IPS-18c (cell line): ENCODE measurements around the gene FANCM.
"Not testable (repeated sequence)": the region's sequence is repeated elsewhere in the genome, so short reads cannot be mapped to it uniquely, and the experiment has no call there.

ENCODE experiments used
- H3K4me3 ChIP-seq: 2 replicates; pipeline ENCODE4 v1.7.0; 2013; ENCODE audit warnings: low read depth, mild to moderate bottlenecking, low read length, moderate library complexity; ENCODE audit not compliant: insufficient read depth
- H3K9me3 ChIP-seq: one replicate; pipeline ENCODE4 v1.6.1; 2013; ENCODE audit warnings: mild to moderate bottlenecking, low read length, moderate library complexity; ENCODE audit not compliant: control insufficient read depth, insufficient read depth

FANCM gene

DNA sequence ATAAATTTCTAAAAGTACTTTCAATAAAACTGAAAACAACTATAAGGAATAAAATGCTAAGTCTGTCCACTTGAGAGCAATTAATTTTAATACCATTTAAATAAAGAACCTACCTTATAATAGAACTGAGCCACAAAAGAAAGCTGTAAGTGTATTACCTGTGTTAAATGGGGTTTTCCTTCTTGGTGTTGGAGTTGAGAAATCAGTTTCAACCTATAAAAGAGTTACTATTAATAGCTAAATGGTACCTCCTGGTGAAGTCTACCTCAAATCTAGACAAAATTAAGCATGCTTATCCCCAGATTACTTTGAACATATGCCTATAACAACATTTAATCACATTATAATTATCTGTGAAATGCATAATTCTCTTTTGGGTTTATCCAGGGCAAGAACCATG is 68.5 kb downstream of the FANCM start:
- Histone ChIP-seq H3K4me3 (no peak overlapping the region), H3K9me3 (no peaks in the 10 kb centered on the region)

DNA sequence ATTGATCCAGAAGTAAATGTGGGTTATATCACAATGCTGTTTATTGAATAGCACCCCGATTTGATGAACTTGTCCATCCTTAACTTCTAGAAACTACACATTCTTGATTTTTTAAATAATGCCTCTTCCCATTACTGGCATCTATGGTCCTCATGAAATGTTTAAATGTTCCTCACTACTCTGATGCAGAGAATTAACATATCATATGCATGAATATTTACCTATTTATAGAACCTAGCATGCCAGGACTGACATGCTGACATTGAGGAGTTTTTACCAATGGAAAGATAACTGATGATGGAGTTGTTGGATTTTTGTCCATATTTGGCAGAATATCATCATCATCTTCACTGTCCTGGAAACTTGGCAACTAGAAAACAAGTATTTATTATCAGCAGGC is 74.4 kb downstream of the FANCM start:
- Histone ChIP-seq H3K4me3 (no peak overlapping the region), H3K9me3 (no peaks in the 10 kb centered on the region)

- no peaks in the 10 kb centered on the region for H3K9me3 ChIP-seq
These were observed 75.6 kb downstream of the FANCM start for GRCh38 chr14:45211295-45211694.

GRCh38 chr14:45212231-45212630 is 76.5 kb downstream of the FANCM start:
- Histone ChIP-seq H3K4me3 (no peak overlapping the region), H3K9me3 (no peaks in the 10 kb centered on the region)

More at GRCh38 chr14:45211295-45211694, 75.6 kb downstream of the FANCM start:
- no peak overlapping the region for H3K4me3 ChIP-seq

- H3K9me3 ChIP-seq, H3K4me3 ChIP-seq: not testable (repeated sequence)
These were observed 78.0 kb downstream of the FANCM start for GRCh38 chr14:45213716-45214115.

DNA sequence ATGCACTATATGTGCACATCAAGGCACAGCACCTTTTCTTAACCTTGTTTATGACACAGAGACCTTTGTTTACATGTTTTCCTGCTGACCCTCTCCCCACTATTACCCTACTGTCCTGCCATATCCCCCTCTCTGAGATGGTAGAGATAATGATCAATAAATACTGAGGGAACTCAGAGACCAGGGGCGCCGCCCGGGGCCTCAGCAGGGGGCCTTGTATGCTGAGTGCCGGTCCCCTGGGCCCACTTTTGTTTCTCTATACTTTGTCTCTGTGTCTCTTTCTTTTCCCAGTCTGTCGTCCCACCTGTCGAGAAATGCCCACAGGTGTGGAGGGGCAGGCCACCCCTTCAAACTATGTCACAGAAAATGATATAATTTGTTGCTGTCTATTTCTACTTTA is 78.6 kb downstream of the FANCM start:
- not testable (repeated sequence) for H3K4me3 ChIP-seq, H3K9me3 ChIP-seq

GRCh38 chr14:45222485-45223262 is 86.9 kb downstream of the FANCM start:
- no peak overlapping the region for H3K4me3 ChIP-seq

GRCh38 chr14:45227566-45227965 is 91.8 kb downstream of the FANCM start:
- no peak overlapping the region for H3K4me3 ChIP-seq

More at GRCh38 chr14:45222485-45223262, 86.9 kb downstream of the FANCM start:
- H3K9me3 ChIP-seq: no peaks in the 10 kb centered on the region

DNA sequence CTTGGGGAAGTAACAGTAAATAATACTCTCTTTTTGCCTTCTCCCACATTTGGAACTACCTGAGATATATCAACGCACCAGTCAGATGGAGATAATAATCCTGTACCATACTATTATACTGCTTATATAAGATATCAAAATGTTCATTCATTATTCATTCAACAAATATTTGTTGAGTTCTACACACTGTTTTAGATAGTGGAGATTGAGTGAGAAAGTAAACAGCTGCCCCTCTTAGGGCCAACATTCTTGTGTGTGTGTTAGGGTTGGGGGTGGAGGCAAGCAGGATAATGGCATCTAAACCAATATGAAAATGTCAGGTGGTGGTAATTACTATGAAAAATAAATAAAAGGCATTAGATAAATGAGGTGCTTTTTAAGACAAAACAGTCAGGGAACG is 103.3 kb downstream of the FANCM start:
- Histone ChIP-seq H3K4me3 (no peak overlapping the region), H3K9me3 (no peaks in the 10 kb centered on the region)

More at GRCh38 chr14:45227566-45227965, 91.8 kb downstream of the FANCM start:
- H3K9me3 ChIP-seq: no peaks in the 10 kb centered on the region

- no peak overlapping the region for H3K4me3 ChIP-seq
These were observed 107.0 kb downstream of the FANCM start for GRCh38 chr14:45242706-45243105.

GRCh38 chr14:45246151-45246550 is 110.4 kb downstream of the FANCM start:
- Histone ChIP-seq H3K4me3 (no peak overlapping the region), H3K9me3 (no peaks in the 10 kb centered on the region)

More at GRCh38 chr14:45242706-45243105, 107.0 kb downstream of the FANCM start:
- H3K9me3 ChIP-seq: no peaks in the 10 kb centered on the region

GRCh38 chr14:45246691-45247090 is 111.0 kb downstream of the FANCM start:
- no peak overlapping the region for H3K4me3 ChIP-seq
- no peaks in the 10 kb centered on the region for H3K9me3 ChIP-seq

- H3K4me3 ChIP-seq: no peak overlapping the region
- no peaks in the 10 kb centered on the region for H3K9me3 ChIP-seq
These were observed 111.7 kb downstream of the FANCM start for GRCh38 chr14:45247427-45247826.

DNA sequence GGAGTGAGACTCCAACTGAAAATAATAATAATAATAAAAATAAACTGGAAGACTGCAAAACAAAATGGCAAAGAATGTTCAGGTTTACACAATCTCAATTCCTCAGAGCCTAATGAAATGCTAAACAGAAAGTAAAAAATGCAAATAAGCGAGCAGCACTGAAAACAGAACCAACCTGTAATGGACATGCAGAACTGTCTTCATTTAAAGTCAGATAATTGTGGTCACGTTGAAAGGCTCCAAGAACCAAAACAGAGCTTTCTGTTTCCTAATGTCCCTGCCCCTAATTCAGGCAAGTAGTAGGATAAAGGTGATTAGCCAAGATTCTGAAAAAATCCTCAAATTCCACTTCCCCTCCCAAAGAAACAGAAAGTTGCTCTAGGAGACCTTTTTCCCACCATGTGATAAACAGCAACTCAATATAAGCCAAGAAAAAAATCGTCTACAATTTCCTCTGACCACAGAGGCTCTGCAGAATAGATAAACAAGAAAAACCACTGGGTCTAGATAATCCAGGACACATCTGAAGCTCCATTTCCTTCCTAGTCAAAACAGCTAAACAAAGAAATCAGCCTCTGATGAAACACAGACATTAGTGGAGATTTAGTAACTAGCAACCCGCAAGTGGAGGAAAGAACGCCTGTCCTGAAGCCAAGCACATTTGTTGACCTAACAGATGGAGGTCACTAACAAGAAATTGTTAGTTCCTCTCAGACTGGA is 114.3 kb downstream of the FANCM start:
- no peaks in the 10 kb centered on the region for H3K9me3 ChIP-seq
- no peak overlapping the region for H3K4me3 ChIP-seq
